Measurements from ENCODE around the gene USP7. TPM values are rescaled to one million over a fixed set of nuclear protein-coding genes. Genes with fewer than 3 reads are reported as not detected.

Gene USP7
- total RNA-seq, 2 donors from 2014 or later, result 114 to 140 TPM

DNA sequence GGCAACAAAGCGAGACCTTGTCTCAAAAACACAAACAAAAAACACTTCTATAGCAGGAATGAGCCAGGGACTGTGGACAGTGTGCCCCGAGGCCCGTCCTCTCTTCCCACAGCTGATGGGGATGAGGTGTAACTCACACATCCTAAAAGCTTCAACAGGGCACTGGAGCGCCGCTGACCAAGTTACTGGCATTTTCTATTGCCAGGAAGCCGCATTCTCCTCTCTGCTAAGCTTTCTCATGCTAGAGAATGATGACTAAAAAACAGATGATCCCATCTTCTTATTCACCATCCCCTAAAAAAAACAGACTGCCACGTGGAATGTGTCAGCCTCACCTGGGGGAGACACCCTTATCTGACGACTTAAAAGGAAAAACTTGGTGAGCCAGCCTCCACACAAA, 111.2 kb downstream of the USP7 start:
- DNase-seq, result no peak
- Histone ChIP-seq H3K9me3 (ENCODE audit: control insufficient read depth, low read length) (no peaks in the 10 kb centered on the region), H3K27me3 (ENCODE audit: control insufficient read depth, insufficient read depth, low read length, poor library complexity, severe bottlenecking) (no peaks in the 10 kb centered on the region), H3K36me3 (ENCODE audit: control insufficient read depth, insufficient read depth, low read length) (peaks cover 92% of the 10 kb centered on the region), H3K27ac (ENCODE audit: low read depth, low read length) (peak overlapping the region; percentile 70), H3K4me3 (ENCODE audit: low read length) (no peak overlapping the region), H3K4me1 (ENCODE audit: control insufficient read depth, insufficient read depth, low read length) (peaks cover 15% of the 10 kb centered on the region), H3K9ac (ENCODE audit: extremely low read depth, low read length, poor library complexity, severe bottlenecking) (peak overlapping the region; percentile 34)
- Mint-ChIP-seq H3K9me3 (no peaks in the 10 kb centered on the region), H3K4me3 (no peak overlapping the region), H3K4me1 (peaks cover 19% of the 10 kb centered on the region), H3K27ac (peak overlapping the region; percentile 93), H3K36me3 (ENCODE audit: low read depth) (peaks cover 91% of the 10 kb centered on the region), H3K27me3 (ENCODE audit: insufficient read depth) (no peaks in the 10 kb centered on the region)
- WGBS, 2 experiments (ENCODE audit: insufficient coverage in 1 of 2, insufficient read length in 1 of 2), result 79 to 86% methylated on average over 7 to 8 of the region's 8 CpGs
- TF ChIP-seq, protein P1, sequence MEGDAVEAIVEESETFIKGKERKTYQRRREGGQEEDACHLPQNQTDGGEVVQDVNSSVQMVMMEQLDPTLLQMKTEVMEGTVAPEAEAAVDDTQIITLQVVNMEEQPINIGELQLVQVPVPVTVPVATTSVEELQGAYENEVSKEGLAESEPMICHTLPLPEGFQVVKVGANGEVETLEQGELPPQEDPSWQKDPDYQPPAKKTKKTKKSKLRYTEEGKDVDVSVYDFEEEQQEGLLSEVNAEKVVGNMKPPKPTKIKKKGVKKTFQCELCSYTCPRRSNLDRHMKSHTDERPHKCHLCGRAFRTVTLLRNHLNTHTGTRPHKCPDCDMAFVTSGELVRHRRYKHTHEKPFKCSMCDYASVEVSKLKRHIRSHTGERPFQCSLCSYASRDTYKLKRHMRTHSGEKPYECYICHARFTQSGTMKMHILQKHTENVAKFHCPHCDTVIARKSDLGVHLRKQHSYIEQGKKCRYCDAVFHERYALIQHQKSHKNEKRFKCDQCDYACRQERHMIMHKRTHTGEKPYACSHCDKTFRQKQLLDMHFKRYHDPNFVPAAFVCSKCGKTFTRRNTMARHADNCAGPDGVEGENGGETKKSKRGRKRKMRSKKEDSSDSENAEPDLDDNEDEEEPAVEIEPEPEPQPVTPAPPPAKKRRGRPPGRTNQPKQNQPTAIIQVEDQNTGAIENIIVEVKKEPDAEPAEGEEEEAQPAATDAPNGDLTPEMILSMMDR (conservative IDR thresholded peaks at IDR 0.05), result no peak

GRCh38 chr16:8851761-8852403, 111.8 kb downstream of the USP7 start:
- Mint-ChIP-seq H3K4me3 (no peak overlapping the region), H3K9me3 (no peaks in the 10 kb centered on the region), H3K27ac (peak overlapping the region; percentile 57), H3K36me3 (ENCODE audit: low read depth) (peaks cover 88% of the 10 kb centered on the region), H3K27me3 (ENCODE audit: insufficient read depth) (no peaks in the 10 kb centered on the region), H3K4me1 (peaks cover 19% of the 10 kb centered on the region)
- Histone ChIP-seq H3K36me3 (ENCODE audit: control insufficient read depth, insufficient read depth, low read length) (peaks cover 90% of the 10 kb centered on the region), H3K9ac (ENCODE audit: extremely low read depth, low read length, poor library complexity, severe bottlenecking) (no peak overlapping the region), H3K4me3 (ENCODE audit: low read length) (no peak overlapping the region), H3K9me3 (ENCODE audit: control insufficient read depth, low read length) (no peaks in the 10 kb centered on the region), H3K27ac (ENCODE audit: low read depth, low read length) (no peak overlapping the region), H3K4me1 (ENCODE audit: control insufficient read depth, insufficient read depth, low read length) (peaks cover 15% of the 10 kb centered on the region), H3K27me3 (ENCODE audit: control insufficient read depth, insufficient read depth, low read length, poor library complexity, severe bottlenecking) (no peaks in the 10 kb centered on the region)
- DNase-seq, result no peak
- TF ChIP-seq, protein P1 (conservative IDR thresholded peaks at IDR 0.05), result no peak
- WGBS, 2 experiments (ENCODE audit: insufficient coverage in 1 of 2, insufficient read length in 1 of 2), result 88 to 91% methylated on average over 6 to 8 of the region's 8 CpGs

DNA sequence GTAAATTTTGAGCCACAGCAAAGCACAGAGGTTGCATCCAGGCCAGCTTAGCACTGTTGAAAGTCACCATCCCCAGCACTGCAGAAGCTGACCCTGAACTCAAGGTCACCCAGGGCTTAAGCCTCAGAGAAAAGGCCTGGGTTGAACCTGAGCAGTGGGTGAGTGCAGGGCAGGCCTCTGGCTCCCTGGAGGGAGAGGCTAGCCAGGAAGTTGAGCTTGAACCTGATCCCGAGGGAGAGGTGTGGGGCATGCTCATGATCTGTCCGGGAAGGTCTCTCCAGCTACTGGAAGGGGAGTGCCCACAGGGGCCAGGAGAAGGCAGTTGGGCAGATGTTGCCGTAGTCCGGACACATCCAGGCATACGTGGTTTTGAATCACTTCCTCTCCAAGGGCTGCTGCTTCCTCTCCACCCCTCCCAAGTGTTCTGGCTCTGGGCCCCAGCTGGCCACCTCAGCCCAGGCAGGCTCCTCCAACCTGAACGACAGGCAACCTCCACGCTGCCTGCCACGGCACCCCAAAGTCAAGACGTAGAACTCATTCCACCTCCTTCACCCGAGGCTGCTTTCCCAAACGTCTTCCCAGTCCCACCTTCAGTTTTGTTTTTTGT, 113.3 kb downstream of the USP7 start:
- H3K27ac ChIP-seq (ENCODE audit: low read depth, low read length), result no peak overlapping the region
- Mint-ChIP-seq H3K27ac (peak overlapping the region; percentile 57), H3K9me3 (no peaks in the 10 kb centered on the region), H3K4me3 (no peak overlapping the region), H3K36me3 (ENCODE audit: low read depth) (peaks cover 75% of the 10 kb centered on the region), H3K4me1 (peaks cover 23% of the 10 kb centered on the region), H3K27me3 (ENCODE audit: insufficient read depth) (no peaks in the 10 kb centered on the region)
- no peak overlapping the region for H3K4me3 ChIP-seq (ENCODE audit: low read length)
- H3K9me3 ChIP-seq (ENCODE audit: control insufficient read depth, low read length), result no peaks in the 10 kb centered on the region
- TF ChIP-seq, protein P1 (conservative IDR thresholded peaks at IDR 0.05), result no peak
- no peaks in the 10 kb centered on the region for H3K27me3 ChIP-seq (ENCODE audit: control insufficient read depth, insufficient read depth, low read length, poor library complexity, severe bottlenecking)
- WGBS, 2 experiments (ENCODE audit: insufficient coverage in 1 of 2, insufficient read length in 1 of 2), result 80 to 90% methylated on average over 4 to 11 of the region's 11 CpGs
- DNase-seq, result no peak
- peaks cover 15% of the 10 kb centered on the region for H3K4me1 ChIP-seq (ENCODE audit: control insufficient read depth, insufficient read depth, low read length)
- no peak overlapping the region for H3K9ac ChIP-seq (ENCODE audit: extremely low read depth, low read length, poor library complexity, severe bottlenecking)
- H3K36me3 ChIP-seq (ENCODE audit: control insufficient read depth, insufficient read depth, low read length), result peaks cover 83% of the 10 kb centered on the region
